DND-41 (cell line): ENCODE data around the gene TMEM175.

ENCODE experiments used
- ATAC-seq: fragments of 200-7000 bp; cut with Tn5 transposase; 3 replicates; pipeline ENCODE4 v1.9.1; 2021; ENCODE audit warnings: low read depth; ENCODE audit not compliant: insufficient read depth
- DNase-seq: peaks from one replicate; pipeline ENCODE4 v3.0.0-alpha.2; 2020
- H2AFZ ChIP-seq: 2 replicates; pipeline ENCODE4 v1.6.0; 2012; ENCODE audit warnings: low read depth, low read length
- H3K27ac ChIP-seq: 2 replicates; pipeline ENCODE4 v1.5.1; 2012; ENCODE audit warnings: low read length, inconsistent platforms
- H3K27me3 ChIP-seq: fragments of 200-600 bp; sonication (generic); 2 replicates; pipeline ENCODE4 v1.6.0; 2012; ENCODE audit warnings: low read length, mild to moderate bottlenecking, inconsistent platforms; ENCODE audit not compliant: insufficient read depth, poor library complexity
- H3K36me3 ChIP-seq: 2 replicates; pipeline ENCODE4 v1.5.1; 2012; ENCODE audit warnings: low read length, inconsistent platforms; ENCODE audit not compliant: insufficient read depth
- H3K4me1 ChIP-seq: 2 replicates; pipeline ENCODE4 v1.5.1; 2012; ENCODE audit warnings: mild to moderate bottlenecking, low read length; ENCODE audit not compliant: insufficient read depth
- H3K4me2 ChIP-seq: 2 replicates; pipeline ENCODE4 v1.6.0; 2012; ENCODE audit warnings: mild to moderate bottlenecking, moderate library complexity, low read length, inconsistent platforms; ENCODE audit not compliant: insufficient read depth
- H3K4me3 ChIP-seq, 2 experiments: fragments of 200-600 bp in 1 of 2; shearing (Covaris generic) in 1 of 2; 2 replicates each; pipeline ENCODE4 v1.5.1; 2012 to 2016; ENCODE audit warnings: inconsistent platforms in 2 of 2, low read length in 2 of 2, mild to moderate bottlenecking in 2 of 2, low read depth in 1 of 2, moderate library complexity in 1 of 2
- H3K79me2 ChIP-seq: 2 replicates; pipeline ENCODE4 v1.6.0; 2012; ENCODE audit warnings: low read length, inconsistent platforms; ENCODE audit not compliant: insufficient read depth
- H3K9ac ChIP-seq: 2 replicates; pipeline ENCODE4 v1.6.0; 2012; ENCODE audit warnings: low read depth, mild to moderate bottlenecking, inconsistent platforms, low read length, moderate library complexity
- H3K9me3 ChIP-seq: 2 replicates; pipeline ENCODE4 v1.5.1; 2012; ENCODE audit warnings: low read length, moderate library complexity, mild to moderate bottlenecking, inconsistent platforms; ENCODE audit not compliant: insufficient read depth, severe bottlenecking
- H4K20me1 ChIP-seq: 2 replicates; pipeline ENCODE4 v1.6.0; 2012; ENCODE audit warnings: low read length; ENCODE audit not compliant: insufficient read depth
- CTCF ChIP-seq: IDR thresholded peaks from 2 replicates; pipeline ENCODE4 v1.5.1; 2012; ENCODE audit warnings: borderline replicate concordance, low read length, moderate library complexity, mild to moderate bottlenecking; ENCODE audit not compliant: poor library complexity, severe bottlenecking; ENCODE audit errors: extremely low read depth
- EZH2 ChIP-seq: IDR thresholded peaks from 3 replicates; pipeline ENCODE4 v1.6.1; 2012; ENCODE audit warnings: borderline replicate concordance, low read depth, mild to moderate bottlenecking, moderate library complexity, low read length, inconsistent platforms; ENCODE audit not compliant: severe bottlenecking

Gene TMEM175

GRCh38 chr4:911871-912490, 20.3 kb upstream of the TMEM175 start:
- Histone ChIP-seq H4K20me1 (peaks cover 74% of the 10 kb centered on the region), H3K4me3 (no peak overlapping the region), H3K36me3 (peaks cover 57% of the 10 kb centered on the region), H3K27me3 (no peaks in the 10 kb centered on the region), H3K9ac (no peak overlapping the region), H3K79me2 (peaks cover 81% of the 10 kb centered on the region), H3K9me3 (no peaks in the 10 kb centered on the region), H3K4me2 (no peak overlapping the region), H3K27ac (no peak overlapping the region), H2AFZ (no peak overlapping the region), H3K4me1 (no peaks in the 10 kb centered on the region; the same call in 1 of the 2 replicates)
- DNase-seq (no peak), ATAC-seq (no peak)
- TF ChIP-seq CTCF (no peak), EZH2 (no peak)

GRCh38 chr4:912548-913279, 19.5 kb upstream of the TMEM175 start:
- H3K4me3 ChIP-seq = no peak overlapping the region
- peaks cover 76% of the 10 kb centered on the region for H4K20me1 ChIP-seq
- peaks cover 82% of the 10 kb centered on the region for H3K79me2 ChIP-seq
- no peak for DNase-seq
- H3K4me2 ChIP-seq = no peak overlapping the region
- no peak overlapping the region for H3K27ac ChIP-seq
- H3K4me1 ChIP-seq = no peaks in the 10 kb centered on the region; the same call in 1 of the 2 replicates
- no peaks in the 10 kb centered on the region for H3K27me3 ChIP-seq
- H3K9me3 ChIP-seq = no peaks in the 10 kb centered on the region
- H2AFZ ChIP-seq = no peak overlapping the region
- no peak for ATAC-seq
- H3K9ac ChIP-seq = no peak overlapping the region
- TF ChIP-seq EZH2 (no peak), CTCF (no peak)
- peaks cover 54% of the 10 kb centered on the region for H3K36me3 ChIP-seq

GRCh38 chr4:913280-913618, 19.0 kb upstream of the TMEM175 start:
- no peaks in the 10 kb centered on the region for H3K27me3 ChIP-seq
- H3K4me2 ChIP-seq = no peak overlapping the region
- H3K36me3 ChIP-seq = peaks cover 49% of the 10 kb centered on the region
- H2AFZ ChIP-seq = no peak overlapping the region
- H3K9ac ChIP-seq = no peak overlapping the region
- no peak for DNase-seq
- no peaks in the 10 kb centered on the region; the same call in 1 of the 2 replicates for H3K4me1 ChIP-seq
- no peak for ATAC-seq
- H3K27ac ChIP-seq = no peak overlapping the region
- H3K4me3 ChIP-seq = no peak overlapping the region
- no peaks in the 10 kb centered on the region for H3K9me3 ChIP-seq
- TF ChIP-seq EZH2 (no peak), CTCF (no peak)
- H4K20me1 ChIP-seq = peaks cover 76% of the 10 kb centered on the region
- H3K79me2 ChIP-seq = peaks cover 83% of the 10 kb centered on the region
